HG02588 (cell line): ENCODE data around the gene ERI3.

Source experiments
- ATAC-seq: cut with Tn5 transposase; IDR thresholded peaks from one replicate; pipeline ENCODE4 v1.9.1; 2021; ENCODE audit warnings: mild to moderate bottlenecking, moderate library complexity; ENCODE audit not compliant: unreplicated experiment

Gene ERI3

GRCh38 chr1:44239961-44240371, 115.1 kb downstream of the ERI3 start:
- no peak for ATAC-seq

DNA sequence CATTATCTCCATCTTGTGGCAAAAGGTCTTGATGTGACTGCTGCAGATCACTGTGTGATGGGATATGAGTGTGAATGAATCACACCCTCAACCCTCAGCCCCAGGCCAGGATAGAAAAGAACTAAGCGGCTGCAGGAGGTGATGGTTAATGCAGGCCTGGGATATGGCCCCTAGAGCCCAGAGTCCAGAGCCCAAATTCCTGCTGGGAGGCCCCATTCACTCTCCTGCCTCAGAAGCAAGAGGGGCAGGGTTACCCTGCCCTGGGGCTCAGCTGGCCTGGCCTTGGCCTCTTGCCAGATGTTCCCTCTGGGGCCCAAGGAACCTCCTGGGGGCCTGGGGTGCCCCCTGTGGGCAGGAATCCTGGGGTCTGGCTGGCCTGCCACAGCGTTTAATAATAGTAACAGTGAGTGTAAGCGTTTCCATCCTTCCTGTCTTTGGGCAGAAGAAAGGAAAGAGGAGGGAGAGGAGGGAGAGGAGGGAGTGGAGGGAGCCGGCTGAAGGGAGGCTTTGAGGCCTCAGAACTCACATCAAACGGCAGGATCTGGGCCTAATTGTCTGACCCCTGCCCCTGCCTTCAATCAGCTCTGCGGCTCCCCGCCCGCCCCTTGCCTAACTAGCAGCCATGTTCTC, 115.6 kb downstream of the ERI3 start:
- no peak for ATAC-seq

DNA sequence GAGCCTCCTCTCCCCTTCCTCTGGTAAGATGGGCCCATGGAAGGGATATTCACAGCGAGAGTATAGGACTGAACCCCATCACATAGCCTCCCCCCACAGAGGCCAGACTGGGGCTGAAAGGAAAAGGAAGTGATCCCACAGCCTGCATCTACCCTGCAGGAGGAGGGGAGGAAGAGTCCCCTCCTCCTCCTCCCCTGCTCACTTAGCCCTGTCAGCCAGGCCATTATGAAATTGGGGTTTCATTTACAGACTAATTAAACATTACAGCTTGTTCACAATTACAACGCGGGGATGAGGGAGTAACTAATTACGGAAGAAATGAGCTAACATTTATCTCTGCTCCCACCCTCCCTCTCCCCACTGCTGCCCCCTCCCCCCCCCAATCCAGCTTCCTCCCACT, 116.4 kb downstream of the ERI3 start:
- no peak for ATAC-seq

GRCh38 chr1:44237721-44238457, 117.2 kb downstream of the ERI3 start:
- ATAC-seq: no peak

DNA sequence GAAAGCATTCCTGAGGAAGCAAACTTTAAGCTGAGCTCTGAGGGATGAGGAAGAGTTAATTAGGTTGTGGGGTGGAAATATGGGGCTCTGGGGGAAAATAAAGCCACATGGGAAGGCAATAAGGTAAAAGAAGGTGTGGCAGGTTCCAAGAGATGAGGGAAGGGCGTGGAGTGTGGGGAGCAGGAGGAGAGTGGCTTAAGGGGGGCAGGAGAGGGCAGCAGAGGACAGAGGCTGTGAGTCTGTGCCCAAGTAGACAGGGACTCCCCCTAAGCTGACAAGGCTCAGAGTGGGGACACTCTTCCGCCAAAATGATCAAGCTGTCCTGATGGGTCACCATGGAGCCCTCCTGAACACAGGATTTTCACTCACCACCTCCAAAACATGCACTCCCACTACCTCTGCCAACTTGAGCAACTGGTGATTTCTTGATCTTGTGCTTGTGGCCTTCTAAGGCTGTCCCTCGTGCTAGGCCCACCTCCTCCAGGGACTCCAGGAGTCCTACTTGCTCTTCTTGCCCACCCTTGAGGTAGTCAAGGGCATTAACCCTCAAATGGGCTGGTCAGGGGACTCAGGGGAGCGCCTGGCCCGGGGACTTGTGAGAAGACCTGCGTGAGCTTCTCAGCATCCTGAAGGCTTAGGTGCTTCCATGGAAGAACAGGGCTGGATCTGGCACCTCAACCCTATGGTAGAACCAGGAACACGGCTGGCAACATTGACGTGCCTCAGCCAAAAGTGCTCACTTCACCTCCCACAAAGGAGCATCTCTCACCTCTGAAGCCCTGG, 118.4 kb downstream of the ERI3 start:
- no peak for ATAC-seq

GRCh38 chr1:44235808-44236207, 119.2 kb downstream of the ERI3 start:
- ATAC-seq: no peak

DNA sequence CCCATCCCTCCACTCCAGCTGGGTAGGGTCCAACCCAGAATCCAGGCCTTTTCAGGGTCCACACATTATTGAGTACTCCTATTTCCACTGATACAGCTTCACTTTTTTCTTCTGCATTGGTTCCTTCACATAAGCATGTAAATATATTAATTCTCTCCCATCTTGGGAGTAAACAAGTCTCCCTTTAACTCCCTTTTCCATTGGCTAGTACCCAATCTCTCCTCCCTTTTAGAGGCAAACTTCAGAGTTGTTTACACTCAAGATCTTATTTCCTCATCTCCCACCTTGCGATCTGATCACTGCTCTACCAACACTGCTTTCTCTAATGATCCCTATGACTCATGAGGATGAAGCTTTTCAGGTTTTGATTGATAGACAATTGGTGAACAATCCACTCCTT, 121.5 kb downstream of the ERI3 start:
- no peak for ATAC-seq

DNA sequence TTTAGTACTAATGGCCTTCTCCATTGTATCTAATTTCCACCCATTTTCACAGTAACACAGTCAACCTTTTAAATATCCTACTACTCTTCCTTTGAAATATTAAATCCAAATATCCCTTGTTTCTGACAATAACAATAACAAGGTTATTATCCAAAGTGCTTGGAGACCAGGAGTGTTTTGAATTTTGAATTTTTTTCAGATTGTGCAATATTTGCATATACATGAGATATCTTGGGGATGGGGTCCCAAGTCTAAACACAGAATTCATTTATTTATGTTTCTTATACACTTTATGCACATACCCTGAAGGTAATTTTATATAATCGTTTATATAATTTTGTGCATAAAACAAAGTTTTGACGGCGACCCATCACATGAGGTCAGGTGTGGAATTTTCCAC, 124.3 kb downstream of the ERI3 start:
- ATAC-seq: no peak

- no peak for ATAC-seq
Observed at GRCh38 chr1:44229435-44230167, 125.5 kb downstream of the ERI3 start.

GRCh38 chr1:44228218-44228617, 126.8 kb downstream of the ERI3 start:
- ATAC-seq: no peak

DNA sequence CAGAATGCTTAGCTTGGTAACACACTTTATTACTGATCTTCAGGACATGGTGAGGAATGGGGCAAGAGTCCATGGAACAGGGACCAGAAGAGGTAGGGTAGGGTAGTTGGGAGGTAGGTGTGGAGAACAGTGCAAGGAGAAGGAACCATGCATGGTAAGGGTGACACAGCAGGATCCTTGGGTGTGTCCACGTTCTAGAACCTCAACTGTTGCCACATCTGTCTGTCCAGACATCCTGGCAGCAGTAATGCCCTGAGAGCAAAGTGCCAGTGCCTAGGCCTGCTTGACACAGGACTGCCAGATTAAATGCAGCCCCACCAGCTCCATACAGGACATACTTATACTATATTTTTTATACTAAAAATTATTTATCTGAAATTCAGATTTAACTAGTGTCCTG, 127.8 kb downstream of the ERI3 start:
- no peak for ATAC-seq

- no peak for ATAC-seq
Observed at GRCh38 chr1:44225761-44226160, 129.3 kb downstream of the ERI3 start.

DNA sequence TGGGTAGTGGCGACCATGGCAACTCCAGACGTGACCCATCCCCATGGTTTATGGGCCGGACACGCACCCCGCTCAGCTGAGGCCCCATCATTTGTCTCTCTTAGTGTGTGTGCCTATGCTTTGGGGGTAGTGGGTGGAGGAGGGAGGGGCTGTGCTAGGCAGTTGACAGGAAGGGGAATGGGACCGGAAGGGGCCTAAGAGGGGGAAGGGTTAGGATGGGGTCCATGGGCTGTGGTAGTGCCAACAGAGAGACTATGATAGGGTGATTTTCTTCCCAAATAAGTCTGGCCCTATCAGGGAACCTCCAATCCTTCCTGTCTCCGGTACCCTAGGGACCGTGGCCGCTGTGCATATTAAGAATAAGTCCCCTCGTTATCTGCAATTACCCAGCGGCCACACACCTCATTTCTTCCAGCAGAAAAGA, 131.9 kb downstream of the ERI3 start:
- no peak for ATAC-seq

GRCh38 chr1:44222397-44223186, 132.5 kb downstream of the ERI3 start:
- ATAC-seq: no peak

GRCh38 chr1:44221769-44222168, 133.3 kb downstream of the ERI3 start:
- no peak for ATAC-seq

DNA sequence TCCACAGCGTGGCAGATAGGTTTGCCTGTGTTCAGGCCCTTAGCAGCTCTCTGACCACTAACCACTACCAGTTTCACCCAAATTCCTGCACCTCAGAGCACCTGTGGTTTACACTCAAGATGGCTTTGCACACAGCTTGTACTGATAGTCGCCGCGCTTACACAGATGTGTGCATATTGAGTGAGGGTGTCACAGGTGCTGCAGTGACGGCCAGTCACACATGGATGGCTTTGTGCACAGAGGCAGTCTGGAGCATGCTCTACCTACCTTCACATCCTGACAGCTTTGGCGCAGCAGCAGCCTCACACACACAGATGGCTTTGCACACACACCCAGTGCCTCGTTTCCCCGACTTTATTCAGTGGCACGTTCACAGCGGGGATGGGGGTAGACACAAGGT, 134.3 kb downstream of the ERI3 start:
- ATAC-seq: no peak

- ATAC-seq: no peak
Observed at GRCh38 chr1:44220001-44220751, 134.9 kb downstream of the ERI3 start.

GRCh38 chr1:44219301-44219626, 135.8 kb downstream of the ERI3 start:
- ATAC-seq: no peak

GRCh38 chr1:44218503-44219300, 136.4 kb downstream of the ERI3 start:
- no peak for ATAC-seq
